HG03457 (cell line): Measurements from ENCODE around the gene CORO7.

Source experiments
- ATAC-seq: cut with Tn5 transposase; IDR thresholded peaks from one replicate; pipeline ENCODE4 v1.9.1; 2021; ENCODE audit warnings: moderate number of reproducible peaks; ENCODE audit not compliant: unreplicated experiment

Gene CORO7

DNA sequence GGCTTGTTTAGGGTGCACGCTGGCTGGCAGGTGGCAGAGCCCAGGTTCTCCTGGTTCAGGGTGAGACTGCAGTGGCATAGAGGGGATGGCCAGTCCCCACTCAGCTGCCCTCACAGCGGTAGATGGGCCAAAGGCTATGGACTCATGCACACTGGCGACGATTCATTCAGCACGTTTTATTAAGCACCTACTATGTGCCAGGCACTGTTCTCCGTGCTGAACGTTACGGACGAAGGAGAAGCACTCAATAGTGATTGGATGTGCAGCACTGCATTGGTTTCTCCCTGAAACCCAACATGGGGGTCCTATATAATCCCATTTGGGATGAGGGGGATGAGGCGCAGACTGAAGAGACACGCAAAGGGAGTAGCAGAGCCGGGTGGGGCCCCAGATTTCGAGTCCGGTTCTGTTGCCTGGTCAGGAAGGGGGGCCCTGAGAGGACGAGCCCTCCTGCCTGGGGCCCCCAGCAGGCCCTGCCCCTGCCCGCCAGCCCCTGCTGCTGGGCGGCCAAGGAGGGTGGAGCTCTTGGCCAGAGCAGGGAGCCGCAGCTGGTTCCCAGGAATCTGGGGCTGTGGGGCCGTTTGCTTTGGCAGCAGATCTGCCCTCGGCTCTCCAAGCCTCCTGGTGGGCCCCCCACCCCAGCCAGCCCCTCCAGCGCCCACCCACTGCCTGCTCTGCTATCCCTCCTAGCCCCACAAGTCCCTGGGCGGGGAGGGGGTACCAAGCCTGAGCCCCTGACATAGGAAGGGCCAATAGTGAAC is 91.7 kb downstream of the CORO7 start:
- ATAC-seq, result no peak

DNA sequence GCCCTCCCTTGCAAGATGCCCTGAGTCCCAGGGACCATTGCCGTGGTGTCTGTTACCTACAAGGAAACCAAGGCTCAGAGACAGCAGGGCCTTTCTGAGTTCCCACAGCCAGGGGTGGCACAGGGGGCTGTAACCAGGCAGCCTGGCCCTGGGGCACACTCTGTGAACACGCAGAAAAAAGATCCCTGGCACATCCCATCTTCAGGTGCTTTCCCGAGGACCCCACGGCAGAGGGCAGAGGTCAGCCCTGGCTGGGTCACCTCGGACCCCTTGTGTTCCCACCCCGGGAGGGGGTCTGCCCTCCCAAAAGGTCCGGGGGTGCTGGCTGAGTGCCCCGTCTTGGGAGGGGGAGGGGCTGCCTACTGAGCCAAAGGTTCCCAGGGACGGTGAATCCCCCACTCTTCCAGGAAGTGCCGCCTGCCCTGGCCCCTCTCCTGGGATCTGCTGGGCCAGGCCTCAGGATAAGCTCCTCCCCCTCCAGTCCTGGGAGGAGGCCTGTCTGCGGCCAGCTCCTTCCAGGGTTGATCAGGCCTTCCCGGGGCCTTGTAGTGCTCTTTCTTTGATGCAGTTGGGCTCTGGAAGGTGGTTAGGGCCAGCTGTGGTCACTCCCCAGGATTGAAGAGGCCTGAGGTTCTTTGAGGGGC is 92.4 kb downstream of the CORO7 start:
- ATAC-seq, result no peak

DNA sequence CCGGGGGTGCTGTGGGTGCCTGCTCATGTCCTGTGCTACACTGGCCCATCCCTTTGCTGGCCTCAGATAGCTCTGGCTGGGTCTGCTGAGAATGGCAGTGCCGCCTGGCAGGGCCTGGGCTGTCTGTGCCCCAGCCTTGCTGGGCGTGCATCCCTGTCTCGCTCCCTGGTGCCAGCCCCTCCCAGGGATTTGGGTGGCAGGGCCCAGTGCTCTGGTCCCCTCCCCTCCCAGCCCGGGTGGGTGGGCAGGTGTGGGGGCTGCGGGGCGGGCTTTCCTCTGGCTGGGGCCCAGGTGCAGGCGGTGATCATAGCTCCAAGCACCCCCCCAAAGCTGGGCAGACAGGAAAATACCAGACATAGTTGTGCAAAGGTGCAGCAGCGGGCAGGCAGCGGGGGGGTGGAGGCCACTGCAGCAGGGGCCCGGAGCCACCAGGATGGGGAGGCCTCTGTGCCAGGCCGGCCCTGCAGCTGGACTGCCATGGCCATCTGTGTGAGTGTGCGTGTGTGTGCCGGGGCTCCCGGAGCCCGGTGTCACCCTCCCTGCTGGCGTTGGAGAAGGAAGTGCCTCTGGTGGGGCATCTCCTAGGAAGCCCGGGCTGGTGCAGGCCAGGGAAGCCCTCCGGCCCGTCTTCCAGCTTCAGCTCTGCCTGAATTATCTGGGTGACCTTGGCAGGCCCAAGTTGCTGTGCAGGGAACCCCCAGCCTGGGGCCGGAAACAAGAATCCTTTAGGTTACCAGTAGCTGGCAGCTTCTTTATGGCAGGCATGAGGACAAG is 93.1 kb downstream of the CORO7 start:
- ATAC-seq, result no peak

DNA sequence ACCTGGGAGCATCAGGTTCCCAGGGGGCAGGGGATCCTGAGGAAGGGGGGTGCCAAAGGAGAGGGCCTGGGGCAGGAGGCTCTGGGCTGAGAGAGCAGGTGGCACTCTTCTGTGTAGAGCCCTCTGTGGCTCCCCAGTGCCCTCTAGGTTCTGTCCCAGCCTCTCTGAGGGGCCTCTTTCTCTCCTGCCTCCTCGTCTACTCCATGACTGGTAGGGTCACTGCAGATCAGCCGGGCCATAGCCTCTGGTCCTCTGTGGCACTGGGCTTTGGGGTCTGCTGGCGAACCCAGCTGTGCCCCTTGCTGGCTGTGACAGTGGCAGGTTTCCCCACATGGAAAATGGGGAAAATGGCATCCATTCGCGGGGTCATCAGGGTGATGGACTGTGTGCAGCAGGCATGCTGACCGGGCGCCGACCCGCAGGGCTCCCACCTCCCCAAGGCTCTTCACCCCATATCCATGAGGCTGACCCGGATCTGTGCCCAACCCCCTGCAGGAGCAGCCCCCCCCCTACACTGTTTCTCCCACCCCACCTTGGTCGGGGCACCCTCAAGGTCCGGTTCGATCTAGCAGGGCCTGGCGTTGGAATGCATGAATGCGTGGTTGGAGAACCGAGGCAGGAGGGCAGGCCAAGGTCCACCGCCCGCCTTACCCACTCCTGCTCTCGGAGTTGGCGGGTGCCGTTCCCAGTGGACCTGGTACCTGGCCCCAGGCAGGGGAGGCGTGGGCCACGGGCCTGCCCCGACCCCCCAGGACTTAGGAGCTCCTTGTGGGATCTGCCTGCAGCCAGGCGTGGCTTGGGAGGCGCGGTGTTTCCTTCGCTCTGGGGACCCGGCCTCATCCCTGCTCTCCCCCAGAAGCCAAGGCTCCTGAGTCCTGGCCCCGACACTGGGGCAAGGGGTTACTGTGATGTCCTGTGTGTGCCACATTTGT is 94.0 kb downstream of the CORO7 start:
- ATAC-seq, result no peak

DNA sequence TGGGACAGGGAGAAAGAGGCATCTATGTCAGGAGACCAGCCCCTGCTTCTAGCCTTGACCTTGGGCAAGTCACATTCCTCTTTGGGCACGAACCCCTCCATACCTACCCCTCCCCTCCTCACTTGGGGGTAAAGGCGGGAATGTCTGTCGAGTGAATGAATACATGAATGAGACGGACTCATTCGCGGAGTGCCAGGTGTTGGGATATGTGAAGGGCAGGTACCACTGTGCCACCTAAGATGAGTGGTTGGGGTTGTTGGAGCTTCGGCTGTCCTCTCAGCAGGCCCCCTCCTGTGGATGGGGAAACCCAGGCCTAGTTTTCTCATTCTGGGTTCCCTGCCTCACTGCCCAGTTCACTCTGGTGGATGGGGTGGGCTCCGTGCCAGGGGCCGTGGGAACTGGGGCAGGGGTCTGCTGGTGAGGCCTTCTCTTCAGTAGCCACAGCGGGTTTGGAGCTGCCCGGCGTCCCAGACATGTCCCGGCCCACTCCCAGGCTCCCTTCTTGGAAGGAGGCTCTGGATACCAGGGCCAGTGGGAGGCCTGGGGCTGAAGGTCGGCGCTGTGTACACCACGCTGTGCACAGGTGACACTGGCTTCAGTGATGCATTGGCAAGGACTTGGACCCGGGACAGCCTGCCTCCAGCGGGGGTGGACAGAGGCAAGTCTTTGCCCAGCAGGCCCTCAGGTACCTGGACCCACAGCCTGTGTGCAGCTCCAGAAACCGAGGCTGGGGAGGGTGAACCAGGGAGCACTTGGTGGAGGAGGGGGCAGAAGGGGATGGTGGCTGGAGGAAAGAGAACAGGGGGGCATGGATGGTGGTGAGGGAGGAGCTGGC is 94.9 kb downstream of the CORO7 start:
- no peak for ATAC-seq

DNA sequence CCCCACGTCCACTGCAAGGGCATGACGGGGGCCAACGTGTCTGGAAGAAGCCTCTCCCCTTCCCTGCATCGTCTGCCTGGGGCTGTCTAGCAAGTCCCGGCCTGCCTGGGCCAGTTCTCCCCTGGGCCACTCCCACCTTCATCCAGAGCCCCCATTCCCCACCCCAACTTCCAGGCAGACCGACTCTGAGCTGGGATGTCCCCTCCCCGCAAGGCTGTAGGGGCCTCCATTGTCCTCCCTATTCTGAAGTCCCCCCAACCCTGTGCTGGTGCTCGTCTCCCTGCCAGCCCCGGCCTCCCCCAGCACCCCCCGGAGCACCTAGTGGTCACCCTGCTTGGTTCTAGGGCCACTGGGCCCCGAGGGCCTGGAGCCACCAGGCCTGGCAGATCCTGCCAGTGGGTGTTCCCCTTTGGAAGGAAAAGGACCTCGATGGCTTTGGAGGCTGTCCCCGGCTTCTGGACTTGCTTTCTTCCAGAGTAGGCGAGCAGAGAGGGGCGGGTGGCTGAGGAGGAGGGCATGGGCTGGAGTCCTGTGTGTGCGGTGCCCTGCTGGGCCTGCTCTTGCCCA is 95.7 kb downstream of the CORO7 start:
- no peak for ATAC-seq

DNA sequence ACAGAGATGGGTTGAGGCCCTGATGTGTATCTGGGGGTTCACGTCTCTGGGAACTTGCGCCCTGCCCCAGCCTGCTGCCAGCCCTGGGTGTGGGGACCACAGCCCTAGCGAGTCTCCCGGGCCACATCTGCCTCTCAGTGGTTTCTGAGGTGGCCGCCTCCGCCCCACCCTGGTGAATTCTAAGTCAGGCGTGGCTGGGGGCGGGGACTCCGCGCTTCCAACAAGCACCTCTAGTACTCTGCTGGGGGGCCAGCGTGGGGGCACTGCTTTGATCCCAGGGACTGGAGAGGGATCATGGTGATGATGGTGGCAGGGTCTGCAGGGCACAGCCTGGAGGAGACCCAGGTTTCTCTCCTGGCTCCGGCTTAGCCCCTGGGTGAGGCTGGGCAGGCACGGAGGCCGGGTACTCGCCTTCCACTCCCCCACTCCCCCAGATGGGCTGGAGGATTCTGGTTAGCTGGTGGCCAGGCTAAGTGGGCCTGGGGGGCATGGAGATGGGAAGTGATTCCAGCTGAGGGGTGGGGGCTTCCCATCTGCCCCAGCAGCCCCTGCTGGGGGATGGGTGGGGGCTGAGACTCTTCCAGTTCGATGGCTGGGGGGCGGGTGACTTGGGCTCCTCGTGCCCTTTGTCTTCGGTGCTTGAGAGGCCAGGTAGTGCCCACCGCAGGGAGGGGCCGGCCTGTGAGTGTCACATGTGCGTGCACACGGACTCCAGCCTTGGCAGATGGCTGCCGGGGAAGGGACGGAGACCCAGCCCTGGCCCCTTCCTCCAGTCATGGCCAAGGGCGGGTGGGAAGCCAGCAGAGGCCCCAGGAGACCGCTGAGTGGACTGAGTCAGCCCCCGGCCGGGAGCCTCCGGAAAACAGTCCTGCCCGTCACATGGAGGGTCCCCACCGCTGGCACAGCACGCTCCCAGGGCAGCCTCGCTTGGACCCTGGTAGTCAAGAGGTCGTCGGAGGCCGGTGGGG is 96.7 kb downstream of the CORO7 start:
- no peak for ATAC-seq

DNA sequence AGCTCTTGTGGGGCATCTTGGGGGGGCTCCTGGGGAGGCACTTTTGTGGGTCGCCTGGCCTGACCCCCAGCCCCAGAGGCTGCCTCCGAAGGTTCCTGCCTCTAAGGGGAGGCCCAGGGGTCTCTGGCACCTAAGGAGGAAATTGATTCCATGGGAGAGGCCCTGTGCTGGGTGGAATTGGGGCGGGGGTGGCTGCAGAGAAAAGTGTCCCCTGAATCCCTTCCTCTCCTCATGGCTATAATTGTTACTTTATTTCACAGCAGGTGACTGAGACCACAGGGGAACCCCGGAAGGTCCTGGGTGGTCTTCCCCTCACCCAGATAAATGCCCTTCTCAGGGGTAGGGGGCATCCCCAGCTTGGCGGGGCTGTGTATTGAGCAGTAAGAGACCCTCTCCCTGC is 97.4 kb downstream of the CORO7 start:
- no peak for ATAC-seq

DNA sequence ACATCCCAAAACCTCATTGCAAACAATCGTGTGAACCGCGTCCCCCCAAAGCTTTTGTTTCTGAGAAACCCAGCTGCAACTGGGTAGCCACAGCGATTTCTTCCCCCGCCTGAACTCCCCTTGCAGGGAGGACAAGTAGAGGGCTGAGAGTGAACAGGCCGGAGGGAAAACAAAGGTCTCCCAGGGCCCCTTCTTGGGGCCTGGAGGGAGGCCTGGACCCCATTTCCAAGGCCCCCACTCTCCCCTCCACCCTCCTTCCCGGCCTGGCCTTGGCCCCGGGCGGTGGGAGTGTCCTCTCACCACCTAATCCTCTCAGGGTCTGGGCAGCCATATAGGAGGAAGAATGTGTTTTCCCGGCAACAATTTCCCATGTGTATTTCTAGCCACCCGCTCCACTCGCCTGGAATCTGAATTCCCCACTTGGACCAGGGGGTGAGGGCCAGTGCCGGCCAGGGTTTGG is 97.9 kb downstream of the CORO7 start:
- ATAC-seq, result no peak

DNA sequence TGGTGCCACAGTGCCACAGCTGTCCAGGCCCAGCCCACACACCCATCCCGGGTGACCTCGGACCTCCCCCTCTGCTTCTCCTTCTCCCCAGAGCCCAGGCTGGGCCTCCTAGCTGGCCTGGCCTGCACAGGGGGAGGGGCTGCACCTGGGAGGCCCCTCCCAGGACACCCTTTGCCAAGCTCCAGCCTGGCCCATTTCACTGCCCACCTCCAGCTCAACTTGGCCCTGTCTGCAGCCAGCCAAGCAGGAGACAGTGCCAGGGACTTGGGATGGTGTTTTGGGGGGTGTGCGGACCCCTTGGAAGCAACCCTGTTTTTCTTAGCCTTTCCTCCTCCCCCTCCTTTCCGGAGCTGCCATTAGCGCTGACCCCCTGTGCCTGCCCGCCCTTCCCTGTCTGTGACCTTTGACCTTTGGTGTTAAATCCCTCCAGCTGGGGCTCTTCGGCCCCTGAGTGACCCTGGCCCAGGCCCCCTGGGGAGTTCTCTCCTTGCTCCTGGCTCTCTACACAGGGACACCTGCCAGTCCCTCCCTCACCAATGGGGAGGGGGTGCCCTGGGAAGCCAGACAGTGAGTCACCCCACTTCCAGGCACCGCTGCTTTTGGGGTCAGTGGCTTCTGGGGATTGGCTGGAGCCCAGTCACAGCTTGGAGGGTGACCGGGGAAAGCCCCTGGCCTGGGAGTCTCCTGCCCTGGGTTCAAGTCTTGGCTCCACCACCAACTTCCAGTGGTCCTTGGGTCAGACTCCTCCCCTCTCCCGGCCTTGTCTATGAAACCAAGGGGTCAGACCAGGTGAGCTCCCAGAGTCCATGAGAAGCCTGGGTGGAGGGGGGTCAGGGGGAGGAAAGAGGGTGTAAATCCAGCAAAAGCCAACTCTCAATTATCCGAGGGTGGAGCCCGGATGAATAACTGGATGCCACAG is 98.6 kb downstream of the CORO7 start:
- no peak for ATAC-seq

DNA sequence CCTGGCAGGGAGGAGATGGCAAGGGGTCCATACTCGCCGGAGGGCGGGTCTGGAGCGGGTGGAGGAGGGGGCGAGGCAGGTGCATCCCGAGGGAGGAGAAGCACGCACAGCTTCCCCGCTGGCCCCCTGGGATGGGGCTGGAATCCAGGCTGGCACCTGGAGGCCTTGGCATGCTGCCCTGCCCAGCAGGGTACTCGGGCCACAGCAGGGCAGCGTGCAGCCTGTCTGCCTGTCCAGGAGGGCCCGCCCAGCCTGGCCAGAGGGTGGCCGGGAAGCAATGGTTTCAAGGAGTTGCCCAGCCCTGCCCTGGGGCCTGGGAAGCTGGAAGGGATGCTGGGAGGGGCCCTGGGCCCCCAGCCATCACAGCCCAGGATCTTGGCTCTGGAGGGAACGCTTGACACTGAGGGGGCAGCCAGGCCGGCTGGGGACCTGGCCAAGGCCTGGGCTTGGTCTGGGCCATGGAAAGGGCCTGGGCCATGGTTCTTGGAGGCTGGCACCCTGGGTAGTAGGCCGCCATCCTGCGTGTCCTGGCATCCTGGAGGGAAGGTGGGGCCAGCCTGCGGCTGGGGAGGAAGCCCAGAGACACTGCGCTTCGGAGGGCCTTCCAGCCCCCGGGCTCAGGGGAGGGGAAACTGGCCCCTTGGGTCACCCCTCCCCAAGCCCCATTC is 99.4 kb downstream of the CORO7 start:
- ATAC-seq, result no peak

DNA sequence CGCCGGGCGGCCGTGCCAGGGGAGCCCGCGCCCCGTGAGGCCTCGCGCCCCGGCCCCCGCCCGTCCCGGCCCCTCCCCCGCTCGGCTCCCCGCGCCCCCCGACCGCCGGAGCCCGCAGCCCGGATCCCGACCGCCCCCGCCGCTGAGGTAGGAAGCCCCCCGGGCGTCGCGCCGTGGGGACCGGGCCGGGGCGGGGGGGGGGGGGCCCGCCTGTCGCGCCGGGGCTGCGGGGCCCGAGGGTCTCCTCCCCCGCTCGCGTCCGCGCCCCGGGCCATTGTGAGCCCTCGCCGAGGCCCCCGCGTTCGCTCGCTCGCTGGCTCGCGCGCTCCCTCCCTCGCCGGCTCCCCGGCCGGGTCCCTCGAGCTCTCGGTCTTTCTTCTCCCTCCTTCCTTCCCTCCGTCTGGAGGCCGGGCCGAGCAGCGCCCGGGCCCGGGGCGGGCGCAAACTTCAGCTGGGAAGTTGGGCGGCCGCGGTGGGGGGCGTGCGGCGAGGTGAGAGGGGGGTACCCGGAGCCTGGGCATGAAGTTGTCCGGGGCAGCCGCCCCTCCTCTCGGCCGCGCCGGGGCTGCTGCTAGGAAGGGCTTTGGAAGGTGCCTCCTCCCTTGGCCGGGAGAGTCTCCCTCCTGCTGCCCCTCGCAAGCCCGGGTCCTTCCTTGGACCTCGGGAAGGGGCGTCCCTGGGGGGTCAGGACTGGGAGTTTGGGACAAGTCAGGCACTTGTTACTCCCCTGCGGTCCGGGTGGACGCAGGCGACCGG is 100.1 kb downstream of the CORO7 start:
- ATAC-seq, result no peak

DNA sequence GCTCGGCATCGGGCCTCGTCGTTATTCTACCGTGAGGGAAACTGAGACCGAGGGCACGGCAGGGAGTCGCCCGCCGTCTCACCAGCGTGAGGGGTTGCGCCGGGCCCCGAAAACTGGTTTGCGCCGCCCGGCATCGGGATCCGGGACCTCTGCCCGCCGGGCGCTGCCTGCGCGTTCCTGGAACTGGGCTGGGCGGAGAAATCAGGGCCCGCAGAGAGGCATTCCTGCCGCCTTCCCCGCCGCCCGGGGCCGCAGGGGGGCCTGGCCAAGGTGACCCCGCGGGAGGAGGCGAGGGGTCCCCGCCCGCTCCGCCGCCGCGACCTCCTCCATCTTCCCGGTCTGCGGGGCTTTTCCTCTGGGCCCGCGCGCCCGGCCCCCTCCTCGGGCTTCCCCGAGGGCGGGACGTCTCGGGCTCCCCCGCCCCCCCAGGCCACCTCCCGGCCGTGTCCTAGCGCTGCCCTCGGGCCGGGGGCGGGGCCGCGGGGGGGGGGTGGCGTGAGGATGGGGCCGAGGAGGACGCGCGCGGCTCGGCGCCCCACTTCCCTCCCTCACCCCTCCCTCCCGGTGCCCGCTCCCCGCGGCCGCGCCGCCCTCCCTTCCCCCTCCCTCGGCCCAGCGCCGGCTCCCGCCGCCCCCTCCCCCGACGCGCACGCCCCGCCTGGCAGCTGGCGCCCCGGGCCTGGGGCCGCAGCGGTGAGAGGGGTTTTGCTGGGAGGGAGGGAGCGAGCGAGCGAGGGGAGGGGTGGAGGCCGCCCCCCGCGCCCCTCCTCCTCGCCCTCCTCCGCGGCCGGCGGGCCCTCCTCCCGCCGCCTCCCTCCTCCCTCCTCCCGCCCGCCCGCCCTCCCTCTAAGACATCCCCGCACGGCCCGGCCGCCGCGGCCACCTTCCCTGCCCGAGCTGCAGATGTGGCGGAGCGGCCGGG is 100.9 kb downstream of the CORO7 start, which contains the start of gene GLIS2:
GLIS2 (plus strand) TSS at position 882 of the 922 bp plus-strand sequence. CDS start 16,214 bp downstream, outside the sequence.
- no peak for ATAC-seq

DNA sequence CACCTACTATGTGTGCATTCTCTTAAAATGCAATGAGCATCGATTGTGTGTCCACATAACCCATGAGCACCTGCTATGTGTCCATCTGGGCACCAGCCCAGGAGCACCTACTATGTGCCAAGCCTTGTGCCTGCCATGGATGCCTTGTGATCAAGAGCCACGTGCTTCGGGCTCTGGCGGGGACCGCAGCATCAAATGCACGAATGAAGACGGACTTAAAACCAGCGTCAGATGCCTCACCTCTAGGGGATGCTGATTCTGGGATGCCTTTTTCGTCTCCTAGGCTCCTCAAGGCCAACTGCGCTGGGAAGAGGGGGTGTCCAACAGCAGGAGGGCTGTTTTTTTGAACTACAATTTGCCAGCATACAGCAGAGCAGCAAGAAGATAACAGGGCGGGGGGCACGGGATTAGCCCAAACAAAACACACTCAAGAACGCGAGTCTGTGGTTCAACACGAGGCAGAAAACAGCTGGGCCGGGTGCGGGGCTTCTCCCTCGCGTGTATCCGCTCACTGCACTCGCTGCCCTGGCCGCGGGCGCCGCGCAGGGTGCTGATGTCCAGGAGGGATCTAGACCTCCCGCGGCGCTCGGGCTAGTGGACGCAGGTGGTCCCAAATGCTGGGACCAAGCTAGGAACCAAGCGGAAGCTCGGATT is 101.7 kb downstream of the CORO7 start:
- no peak for ATAC-seq
